GM18873 (cell line): ENCODE results near the gene RNF40.
"Not testable (repeated sequence)": the region's sequence is repeated elsewhere in the genome, so short reads cannot be mapped to it uniquely, and the experiment has no call there.

Source experiments
- ATAC-seq: cut with Tn5 transposase; IDR thresholded peaks from one replicate; pipeline ENCODE4 v1.9.1; 2021; ENCODE audit warnings: mild to moderate bottlenecking, moderate library complexity, moderate number of reproducible peaks; ENCODE audit not compliant: unreplicated experiment, low FRiP score

The RNF40 gene

DNA sequence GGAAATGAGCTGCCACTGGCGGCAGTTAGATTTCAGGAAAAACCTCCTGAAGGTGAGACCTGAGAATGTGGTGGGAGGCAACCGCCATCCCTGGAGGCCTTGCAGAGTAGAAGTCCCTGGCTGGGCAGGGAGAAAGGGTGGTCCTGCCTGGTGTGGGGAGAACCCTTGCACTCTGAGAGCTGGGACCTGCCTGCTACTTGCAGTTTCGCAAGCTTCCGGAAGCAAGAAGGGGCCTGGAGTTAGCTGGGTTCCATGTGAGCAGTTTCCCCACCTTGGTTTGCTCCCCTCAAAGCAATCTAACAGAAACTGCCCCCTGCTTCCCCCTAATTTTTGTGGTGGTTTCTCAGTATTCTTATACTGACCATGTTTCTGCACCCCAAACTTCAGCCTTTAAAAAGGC lies 18.4 kb downstream of the RNF40 start:
- ATAC-seq, result no peak

DNA sequence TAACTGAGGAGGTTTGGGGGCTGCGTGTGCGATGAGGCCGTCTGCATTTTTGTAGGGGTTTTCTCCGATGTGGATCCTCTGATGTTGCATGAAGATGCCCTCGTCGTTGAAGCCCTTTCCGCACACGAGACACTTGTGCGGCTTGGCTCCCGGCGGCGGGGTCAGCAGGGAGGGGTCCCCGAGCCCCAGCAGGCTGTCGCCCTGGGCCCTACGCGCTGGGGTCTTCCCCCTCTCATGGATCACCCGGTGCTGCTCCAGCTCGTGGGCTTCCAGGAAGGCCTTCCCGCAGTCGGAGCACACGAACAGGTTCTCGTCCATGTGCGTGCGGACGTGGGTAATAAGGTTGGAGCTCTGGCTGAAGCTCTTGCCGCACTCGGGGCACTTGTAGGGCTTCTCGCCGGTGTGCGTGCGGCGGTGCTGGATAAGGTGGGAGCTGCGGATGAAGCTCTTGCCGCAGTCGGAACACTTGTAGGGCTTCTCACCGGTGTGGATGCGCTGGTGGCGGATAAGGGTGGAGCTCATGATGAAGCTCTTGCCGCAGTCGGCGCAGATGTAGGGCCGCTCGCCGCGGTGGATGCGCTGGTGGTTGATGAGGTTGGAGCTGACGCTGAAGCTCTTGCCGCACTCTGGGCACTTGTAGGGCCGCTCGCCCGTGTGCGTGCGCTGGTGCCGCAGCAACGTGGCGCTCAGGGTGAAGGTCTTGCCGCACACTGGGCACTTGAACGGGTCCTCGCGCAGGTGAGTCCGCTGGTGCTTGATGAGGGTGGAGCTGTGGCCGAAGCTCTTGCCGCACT lies 20.6 kb downstream of the RNF40 start:
- ATAC-seq, result no peak

DNA sequence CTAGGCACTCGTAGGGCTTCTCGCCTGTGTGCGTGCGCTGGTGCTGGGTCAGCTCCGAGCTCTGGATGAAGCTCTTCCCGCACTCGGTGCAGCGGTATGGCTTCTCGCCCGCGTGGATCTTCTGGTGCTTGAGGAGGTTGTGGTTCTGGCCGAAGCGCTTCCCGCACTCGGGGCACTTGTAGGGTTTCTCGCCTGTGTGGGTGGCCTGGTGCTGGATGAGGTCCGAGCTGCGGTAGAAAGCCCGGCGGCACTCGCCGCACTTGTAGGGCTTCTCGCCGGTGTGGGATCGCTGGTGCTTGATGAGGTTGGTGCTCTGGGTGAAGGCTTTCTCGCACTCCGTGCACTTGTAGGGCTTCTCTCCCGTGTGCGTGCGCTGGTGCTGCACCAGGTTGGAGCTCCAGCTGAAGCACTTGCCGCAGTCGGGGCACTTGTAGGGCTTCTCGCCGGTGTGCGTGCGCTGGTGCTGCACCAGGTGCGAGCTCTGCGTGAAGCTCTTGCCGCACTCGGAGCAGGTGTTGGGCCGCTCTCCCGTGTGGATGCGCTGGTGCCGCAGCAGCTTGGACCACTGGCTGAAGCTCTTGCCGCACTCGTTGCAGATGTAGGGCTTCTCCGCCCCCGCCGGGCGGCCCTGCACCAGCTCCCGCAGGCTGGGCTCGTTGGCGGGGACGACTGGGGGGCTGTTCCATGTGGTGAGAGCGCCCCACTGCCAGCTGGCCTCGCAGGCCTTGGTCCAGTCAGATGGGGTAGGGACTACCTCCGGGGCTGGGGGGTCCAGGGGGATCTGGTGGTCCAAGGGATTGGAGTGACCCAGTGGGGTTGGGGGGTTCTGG lies 21.4 kb downstream of the RNF40 start:
- ATAC-seq, result no peak

DNA sequence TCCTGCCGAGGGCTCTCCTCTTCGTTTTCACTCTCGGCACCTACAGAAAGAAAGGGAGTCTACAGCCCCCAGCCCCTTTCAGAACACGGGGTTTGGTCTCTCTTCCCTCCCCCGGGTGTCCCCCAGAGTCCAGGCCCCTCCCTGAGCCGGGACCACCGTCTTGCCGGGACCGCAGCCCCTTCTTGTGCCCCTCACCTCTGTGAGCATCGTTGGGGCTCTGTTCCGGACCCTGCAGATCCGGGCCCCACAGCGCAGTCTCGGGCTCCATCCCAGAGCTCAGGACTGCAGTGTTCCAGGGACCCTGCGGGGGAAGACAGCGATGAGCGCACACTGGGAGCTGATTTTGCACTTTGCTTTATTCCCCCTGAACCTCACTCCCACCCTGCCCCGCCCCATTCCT lies 22.1 kb downstream of the RNF40 start:
- ATAC-seq, result no peak

DNA sequence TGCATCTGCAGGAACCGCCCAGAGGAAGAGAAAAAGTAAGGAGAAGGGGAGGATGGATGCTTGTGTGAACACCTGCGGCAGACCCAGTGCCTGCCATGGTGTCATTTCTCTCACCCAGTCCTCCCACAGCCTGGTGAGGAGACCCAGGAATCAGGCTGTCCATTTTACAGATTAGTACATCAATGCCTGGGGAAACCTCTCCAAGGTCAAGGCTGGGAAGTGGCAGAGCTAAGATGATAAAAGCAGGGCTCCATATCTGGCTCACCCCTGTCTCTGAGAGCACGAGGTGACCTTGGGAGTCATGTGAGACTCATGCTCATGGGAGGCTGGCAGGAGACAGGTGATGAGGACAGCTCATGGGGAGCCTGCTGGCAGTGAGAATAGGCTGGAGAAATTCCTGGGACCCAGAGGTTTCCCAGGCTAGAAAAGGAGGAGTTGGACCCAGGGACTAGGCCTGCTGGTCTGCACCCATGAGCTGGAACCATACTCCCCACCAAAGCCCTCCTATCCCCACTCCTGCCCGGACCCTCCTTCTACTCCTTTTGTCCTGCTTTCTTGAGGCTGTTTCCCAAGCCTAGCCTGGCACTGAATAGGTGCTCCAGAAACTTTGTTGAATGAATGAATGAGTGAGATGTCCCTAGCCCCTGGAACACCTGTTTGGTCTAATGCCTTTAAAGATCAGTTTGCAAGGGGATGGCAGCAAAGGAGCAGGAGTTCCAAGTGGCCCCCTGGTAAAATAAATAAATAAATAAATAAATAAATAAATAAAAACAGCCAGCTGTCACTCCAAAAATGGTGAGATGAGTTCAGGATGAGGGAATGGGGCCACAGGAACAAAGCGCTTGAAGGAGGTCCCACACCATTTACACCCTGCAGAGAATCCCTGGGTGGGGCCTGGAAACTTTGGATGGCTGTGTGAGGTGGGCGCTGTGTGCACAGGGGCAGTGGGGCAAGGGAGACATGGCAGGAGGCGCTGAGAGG lies 23.3 kb downstream of the RNF40 start:
- ATAC-seq, result no peak

DNA sequence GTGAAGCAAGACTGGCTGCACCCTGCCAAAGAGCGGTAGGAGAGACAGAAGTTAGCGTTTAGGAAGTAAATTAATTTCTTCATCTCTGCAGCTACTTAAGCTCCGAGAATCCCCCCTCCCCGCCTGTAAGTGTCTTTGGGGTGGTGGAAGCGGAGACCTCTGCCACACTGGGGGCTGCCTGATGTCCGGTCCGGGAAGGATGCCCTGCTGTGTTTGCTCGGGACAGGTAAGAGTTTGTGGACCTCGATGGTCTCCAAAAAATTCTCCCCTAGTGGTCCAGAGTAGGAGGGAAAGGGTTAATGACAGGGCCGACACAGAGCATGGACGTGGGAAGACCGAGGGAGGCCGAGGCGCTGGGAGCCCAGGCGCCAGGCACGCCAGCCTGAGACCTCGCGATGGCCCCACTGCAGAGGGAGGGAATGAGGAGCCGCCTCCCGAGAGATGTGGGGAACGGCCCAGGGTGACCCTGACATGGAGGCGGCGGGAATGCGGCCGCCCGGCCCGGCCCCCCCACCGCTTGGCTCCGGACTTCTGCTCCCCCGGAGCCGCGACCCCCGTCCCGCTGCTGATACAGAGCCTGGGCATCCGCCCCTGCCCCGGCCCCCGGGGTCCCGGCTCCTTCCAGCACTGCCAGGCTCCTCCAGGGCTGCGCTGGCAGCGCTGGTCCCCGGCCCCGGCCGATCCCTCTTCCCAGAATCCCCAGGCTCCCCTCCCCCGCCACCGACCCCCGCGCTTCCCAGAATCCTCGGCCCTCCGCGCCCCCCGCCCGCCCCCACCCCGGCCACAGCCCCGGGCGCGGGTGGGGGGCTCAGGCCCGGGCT lies 24.2 kb downstream of the RNF40 start:
- no peak for ATAC-seq

DNA sequence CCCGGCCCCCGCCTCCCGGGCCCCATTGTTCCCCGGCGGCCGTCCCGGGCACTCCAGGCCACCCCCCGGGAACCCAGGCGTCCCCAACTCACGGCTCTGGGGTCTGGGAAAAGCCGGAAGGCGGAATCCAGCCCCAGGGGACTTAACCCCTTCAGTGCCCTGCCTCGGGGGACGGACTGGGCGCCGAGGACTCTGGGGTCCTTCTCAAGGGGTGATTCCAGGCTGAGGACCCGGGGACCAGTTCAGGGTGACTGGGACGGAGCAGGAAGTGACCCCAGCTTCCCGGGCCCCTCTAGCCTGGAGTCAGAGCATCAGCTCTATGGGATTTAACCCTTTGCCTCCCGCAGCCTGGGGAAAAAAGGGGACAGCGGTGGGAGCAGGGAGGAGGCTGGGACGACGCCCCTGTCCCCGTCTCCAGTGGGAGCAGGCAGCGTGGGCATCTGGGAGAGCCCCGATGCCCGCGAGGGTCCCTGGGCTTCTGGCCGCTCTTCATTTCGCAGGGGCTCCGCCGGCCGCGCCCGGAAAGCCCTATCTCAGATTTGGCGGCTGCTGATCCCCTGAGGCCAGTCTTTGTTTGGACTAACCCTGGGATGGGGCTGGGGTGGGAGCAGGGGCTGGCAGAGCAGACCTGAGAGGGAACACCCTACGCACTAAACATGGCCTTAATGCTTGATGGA lies 25.0 kb downstream of the RNF40 start, which contains the start of gene ZNF629:
ZNF629 (minus strand) TSS at position 270 of the 677 bp plus-strand sequence. CDS start 2,723 bp downstream, outside the sequence.
- ATAC-seq, result no peak

DNA sequence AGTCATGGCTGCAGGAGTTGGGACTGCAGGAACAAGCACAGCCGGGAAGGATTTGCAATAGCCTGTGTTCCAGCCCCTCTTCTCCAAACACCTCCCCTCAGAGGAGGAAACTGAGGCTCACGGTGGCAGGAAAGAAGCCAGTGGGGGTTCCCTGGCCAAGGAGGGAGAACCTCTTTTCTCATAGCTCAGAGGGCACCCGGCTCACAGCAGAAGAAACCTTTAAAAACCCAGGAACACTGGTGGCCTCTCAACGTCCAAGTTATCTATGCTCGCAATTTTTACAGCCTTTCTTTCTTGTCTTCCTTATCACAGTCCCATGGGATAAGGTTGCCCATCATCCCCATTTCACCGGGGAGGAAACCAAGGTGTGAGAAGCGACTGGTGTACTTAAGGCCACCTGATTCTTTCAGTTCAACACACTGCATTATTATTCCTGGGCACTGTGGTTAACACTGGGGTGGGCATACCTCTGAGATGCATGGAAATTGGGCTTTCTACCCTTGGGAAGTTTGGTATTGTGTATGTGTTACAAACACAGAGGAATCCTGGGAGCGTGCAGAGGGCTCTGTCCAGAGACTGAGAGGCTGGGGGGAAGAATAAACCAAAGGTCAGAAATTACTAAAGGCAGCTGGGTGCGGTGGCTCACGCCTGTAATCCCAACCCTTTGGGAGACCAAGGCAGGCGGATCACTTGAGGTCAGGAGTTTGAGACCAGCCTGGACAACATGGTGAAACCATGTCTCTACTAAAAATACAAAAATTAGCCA lies 25.7 kb downstream of the RNF40 start:
- no peak for ATAC-seq

DNA sequence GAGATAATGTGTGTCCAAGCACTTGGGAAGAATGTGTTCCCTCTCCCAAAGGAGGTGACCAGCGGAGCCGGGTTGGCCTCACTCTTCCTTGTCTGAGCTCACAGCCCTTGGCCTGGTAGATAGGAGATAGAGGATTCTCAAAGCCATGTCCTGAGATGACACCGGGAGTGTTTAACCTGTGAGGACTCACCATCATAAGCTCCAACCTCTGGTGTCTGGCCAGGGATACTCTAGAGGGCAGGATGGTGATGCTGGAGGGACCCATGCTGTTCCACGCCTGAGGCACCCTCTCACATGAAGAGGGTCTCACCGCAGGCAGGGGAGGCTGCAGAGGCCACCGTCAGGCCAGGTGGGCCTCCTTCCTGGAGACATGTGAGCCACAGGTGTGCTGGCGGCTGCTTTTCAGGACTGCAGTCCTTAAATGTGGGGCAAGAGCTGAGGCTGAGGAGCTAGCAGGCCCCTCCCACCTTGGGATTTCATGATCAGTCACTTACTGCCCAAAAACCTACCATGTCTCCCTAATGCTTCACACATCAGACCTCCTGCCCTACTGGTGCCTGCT lies 31.5 kb downstream of the RNF40 start:
- ATAC-seq, result no peak

DNA sequence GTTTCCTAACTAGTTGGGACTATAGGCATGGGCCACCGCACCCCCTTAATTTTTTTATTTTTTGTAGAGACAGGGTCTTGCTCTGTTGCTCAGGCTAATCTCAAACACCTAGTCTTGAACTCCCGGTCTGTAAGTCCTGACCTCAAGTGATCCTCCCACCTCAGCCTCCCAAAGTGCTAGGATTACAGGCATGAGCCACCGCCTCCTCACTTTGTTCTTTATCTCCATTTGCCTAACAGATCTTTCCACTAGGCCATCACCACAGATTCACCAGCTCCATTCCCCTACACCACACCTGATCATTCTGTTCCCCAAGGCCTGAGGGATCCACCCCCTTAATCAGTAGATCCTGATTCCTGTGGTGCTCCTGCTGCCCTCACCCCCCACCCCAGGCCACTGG lies 32.5 kb downstream of the RNF40 start:
- ATAC-seq, result no peak

DNA sequence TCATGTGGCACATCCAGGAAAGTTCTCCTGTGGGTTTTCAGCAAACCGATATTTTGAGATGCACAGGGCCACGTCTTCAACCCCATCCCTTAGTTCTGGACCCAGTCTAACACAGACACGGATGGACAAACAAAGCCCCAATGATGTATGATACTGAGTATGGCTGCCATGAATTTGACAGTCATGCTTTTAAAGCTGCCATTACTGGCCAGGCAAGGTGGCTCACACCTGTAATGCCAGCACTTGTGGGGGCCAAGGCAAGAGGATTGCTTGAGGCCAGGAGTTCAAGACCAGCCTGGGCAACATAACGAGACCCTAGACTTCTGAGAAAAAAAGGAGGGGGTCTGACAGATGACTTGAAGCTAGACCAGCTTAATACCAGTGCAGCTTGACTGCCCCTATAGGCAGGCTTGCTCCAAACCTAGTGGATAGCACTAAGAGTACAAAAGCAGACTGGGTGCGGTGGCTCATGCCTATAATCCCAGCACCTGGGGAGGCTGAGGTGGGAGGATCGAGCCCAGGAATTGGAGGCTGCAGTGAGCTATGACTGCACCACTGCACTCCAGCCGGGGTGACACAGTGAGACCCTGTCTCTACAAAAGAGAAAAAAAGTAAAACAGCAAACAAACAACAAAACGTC lies 35.7 kb downstream of the RNF40 start:
- no peak for ATAC-seq

DNA sequence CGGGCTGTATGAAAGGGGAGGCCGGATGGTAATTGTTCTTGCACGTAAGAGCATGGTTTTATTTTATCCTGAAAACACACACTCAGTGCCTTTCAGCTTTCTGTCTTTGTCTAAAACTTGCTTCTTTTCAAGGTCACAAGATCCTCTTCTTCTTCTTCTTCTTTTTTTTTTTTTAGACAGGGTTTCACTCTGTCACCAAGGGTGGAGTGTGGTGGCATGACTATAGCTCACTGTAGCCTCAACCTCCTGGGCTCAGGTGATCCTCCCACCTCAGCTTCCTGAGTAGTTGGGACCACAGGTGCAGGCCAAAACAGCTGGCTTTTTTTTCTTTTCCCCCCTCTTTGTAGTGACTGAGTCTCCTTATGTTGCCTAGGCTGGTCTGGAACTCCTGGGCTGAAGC lies 40.8 kb downstream of the RNF40 start:
- no peak for ATAC-seq

DNA sequence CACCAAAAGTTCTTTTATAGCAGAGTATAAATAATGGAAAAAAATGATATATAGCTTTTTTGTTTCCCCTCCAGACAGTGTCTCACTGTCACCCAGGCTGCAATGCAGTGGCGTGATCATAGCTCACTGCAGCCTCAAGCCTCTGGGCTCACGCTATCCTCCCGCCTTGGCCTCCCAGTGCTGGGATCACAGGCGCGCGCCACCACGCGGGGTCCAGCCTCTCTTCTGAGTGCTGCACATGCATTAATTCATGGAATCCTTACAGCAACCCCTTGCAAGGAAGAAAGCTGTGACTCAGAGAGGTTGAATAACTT lies 42.9 kb downstream of the RNF40 start:
- ATAC-seq, result no peak

DNA sequence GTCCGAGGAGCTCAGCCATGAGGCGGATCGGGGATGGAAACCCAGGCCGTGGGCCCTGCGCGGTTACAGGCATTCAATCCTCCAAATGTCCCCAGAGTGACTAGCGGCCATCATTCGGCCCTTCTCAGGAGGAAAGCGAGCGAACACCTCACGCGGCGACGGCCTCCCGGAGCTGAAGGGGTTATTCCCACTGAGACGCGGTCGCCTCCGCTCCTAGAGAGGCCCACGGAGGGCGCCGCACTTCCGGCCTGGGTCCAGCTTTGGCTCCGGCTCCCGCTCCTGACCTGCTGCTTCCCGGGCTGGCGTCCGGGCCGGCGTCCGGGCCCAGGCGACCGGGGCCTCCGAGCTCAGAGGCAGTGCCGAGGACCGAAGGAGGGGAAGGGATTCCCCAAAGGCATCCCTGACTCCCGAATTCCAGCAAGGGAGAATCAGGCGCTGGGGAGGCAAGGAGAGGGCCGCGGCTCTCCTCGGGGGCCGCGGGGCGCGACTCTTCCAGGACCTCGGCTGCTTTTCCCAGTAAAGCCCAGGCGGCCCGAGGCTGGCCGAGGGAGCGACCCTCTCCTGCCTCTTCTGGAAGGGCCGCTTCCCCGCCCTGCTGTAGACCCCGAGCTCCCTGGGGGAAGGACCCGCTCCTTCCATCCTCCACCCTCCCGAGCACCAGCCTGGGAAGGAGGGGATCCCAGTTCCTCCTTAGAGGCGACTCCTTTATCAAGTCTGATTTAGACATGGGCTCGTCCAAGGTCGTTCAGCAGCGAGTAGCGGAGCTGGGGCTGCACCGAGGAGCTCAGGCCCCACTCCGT lies 43.4 kb downstream of the RNF40 start:
- no peak for ATAC-seq

DNA sequence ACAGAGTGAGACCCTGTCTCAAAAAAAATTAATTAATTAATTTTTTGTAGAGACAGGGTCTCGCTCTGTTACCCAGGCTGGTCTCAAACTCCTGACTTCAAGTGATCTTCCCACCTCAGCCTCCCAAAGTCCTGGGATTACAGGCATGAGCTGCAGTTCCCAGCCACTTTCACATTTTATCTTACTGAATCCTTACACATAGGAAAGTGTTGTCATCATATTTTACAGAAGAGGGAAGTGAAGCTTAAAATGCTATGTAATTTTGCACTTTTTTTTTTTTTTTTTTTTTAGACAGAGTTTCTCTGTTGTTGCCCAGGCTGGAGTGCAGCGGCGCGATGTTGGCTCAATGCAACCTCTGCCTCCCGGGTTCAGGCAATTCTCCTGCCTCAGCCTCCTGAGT lies 46.0 kb downstream of the RNF40 start:
- ATAC-seq, result no peak

DNA sequence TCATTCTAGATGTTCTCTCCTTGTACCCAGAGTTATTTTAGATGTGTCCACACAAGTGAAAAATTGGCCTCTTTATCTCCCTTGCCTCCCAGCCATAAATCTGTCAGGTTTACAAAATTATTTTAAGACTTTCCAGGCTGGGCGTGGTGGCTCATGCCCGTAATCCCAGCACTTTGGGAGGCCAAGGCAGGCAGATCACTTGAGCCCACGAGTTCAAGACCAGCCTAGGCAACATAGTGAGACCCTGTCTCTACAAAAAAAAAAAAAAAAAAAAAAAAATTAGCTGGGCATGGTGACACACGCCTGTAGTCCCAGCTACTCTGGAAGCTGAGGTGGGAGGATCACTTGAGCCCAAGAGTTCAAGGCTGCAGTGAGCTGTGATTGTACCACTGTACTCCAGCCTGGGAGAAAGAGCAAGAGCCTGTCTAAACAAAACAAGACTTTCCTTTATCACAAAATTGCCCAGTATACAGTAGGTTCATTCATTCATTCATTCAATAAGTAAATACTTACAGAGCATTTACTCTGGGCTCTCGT lies 46.8 kb downstream of the RNF40 start:
- ATAC-seq, result not testable (repeated sequence)

DNA sequence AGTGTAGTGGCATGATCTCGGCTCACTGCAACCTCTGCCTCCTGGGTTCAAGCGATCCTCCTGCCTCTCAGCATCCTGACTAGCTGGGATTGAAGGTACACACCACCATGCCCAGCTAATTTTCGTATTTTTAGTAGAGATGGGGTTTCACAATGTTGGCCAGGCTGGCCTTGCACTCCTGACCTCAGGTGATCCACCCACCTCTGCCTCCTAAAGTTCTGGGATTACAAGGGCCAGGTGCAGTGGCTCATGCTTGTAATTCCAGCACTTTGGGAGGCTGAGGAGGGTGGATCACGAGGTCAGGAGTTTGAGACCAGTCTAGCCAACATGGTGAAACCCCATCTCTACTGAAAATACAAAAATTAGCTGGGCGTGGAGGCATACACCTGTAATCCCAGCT lies 47.6 kb downstream of the RNF40 start:
- not testable (repeated sequence) for ATAC-seq
